Ammon's horn (tissue), 1 donor: ENCODE measurements around the gene TSHZ1.

Source experiments
- DNase-seq: peaks from one replicate; pipeline ENCODE4 v3.0.0-alpha.2; 2016; ENCODE audit warnings: low spot score

TSHZ1 gene

GRCh38 chr18:75210274-75211001, at the start of gene TSHZ1:
Gene TSHZ1 (plus strand): TSS chr18:75210797. CDS start chr18:75211877, 1,080 bp downstream.
- peak; percentile 93 for DNase-seq

- peak; percentile 65 for DNase-seq
Observed at GRCh38 chr18:75161256-75162028, 49.2 kb upstream of the TSHZ1 start.

GRCh38 chr18:75162467-75162866, 48.1 kb upstream of the TSHZ1 start:
- DNase-seq = no peak

GRCh38 chr18:75162978-75163377, 47.6 kb upstream of the TSHZ1 start:
- no peak for DNase-seq

GRCh38 chr18:75163736-75164135, 46.9 kb upstream of the TSHZ1 start:
- no peak for DNase-seq

- no peak for DNase-seq
Observed at GRCh38 chr18:75164479-75164878, 46.1 kb upstream of the TSHZ1 start.

GRCh38 chr18:75165926-75166325, 44.7 kb upstream of the TSHZ1 start:
- DNase-seq = no peak

GRCh38 chr18:75167137-75167536, 43.5 kb upstream of the TSHZ1 start:
- no peak for DNase-seq

GRCh38 chr18:75167759-75168618, 42.6 kb upstream of the TSHZ1 start:
- peak; percentile 24 for DNase-seq

GRCh38 chr18:75168619-75169018, 42.0 kb upstream of the TSHZ1 start:
- no peak for DNase-seq

GRCh38 chr18:75169411-75169810, 41.2 kb upstream of the TSHZ1 start:
- DNase-seq = no peak

- DNase-seq = no peak
Observed at GRCh38 chr18:75170022-75170789, 40.4 kb upstream of the TSHZ1 start.

- no peak for DNase-seq
Observed at GRCh38 chr18:75170916-75171315, 39.7 kb upstream of the TSHZ1 start.

- DNase-seq = no peak
Observed at GRCh38 chr18:75172299-75173124, 38.1 kb upstream of the TSHZ1 start.

- DNase-seq = peak; percentile 27
Observed at GRCh38 chr18:75173125-75173432, 37.5 kb upstream of the TSHZ1 start.

- no peak for DNase-seq
Observed at GRCh38 chr18:75173738-75174137, 36.9 kb upstream of the TSHZ1 start.

GRCh38 chr18:75176849-75177248, 33.7 kb upstream of the TSHZ1 start:
- DNase-seq = no peak

GRCh38 chr18:75178376-75178775, 32.2 kb upstream of the TSHZ1 start:
- DNase-seq = no peak

GRCh38 chr18:75179819-75180600, 30.6 kb upstream of the TSHZ1 start:
- no peak for DNase-seq

- DNase-seq = no peak
Observed at GRCh38 chr18:75183524-75183923, 27.1 kb upstream of the TSHZ1 start.
